ENCODE measurements around the gene SLC38A5. TPM values are rescaled to one million over a fixed set of nuclear protein-coding genes. Genes with fewer than 3 reads are reported as not detected.

SLC38A5 gene
- polyA plus RNA-seq, 1 experiment: 5.3 TPM

- no peaks in the 10 kb centered on the region for H3K27me3 ChIP-seq (ENCODE audit: control insufficient read depth, insufficient read depth, low read length)
- H3K36me3 ChIP-seq (ENCODE audit: control insufficient read depth, insufficient read depth, low read length): no peaks in the 10 kb centered on the region
- no peak for DNase-seq (ENCODE audit: low read depth)
- CTCF ChIA-PET: no interaction called here
- peak overlapping the region; percentile 60 for H3K4me3 ChIP-seq (ENCODE audit: low read depth, low read length)
- TF ChIP-seq CTCF (IDR thresholded peaks at IDR 0.05; ENCODE audit: insufficient read depth, low read depth, low read length): no peak
- POLR2A ChIA-PET: no interaction called here
These were observed 39.6 kb upstream of the SLC38A5 start for GRCh38 chrX:48509619-48510018.

GRCh38 chrX:48509245-48509590, 39.2 kb upstream of the SLC38A5 start:
- no peaks in the 10 kb centered on the region for H3K27me3 ChIP-seq (ENCODE audit: control insufficient read depth, insufficient read depth, low read length)
- H3K4me3 ChIP-seq (ENCODE audit: low read depth, low read length): peak overlapping the region; percentile 60
- DNase-seq (ENCODE audit: low read depth): no peak
- ChIA-PET POLR2A (no interaction called here), CTCF (no interaction called here)
- no peaks in the 10 kb centered on the region for H3K36me3 ChIP-seq (ENCODE audit: control insufficient read depth, insufficient read depth, low read length)
- TF ChIP-seq CTCF (IDR thresholded peaks at IDR 0.05; ENCODE audit: insufficient read depth, low read depth, low read length): no peak

- ChIA-PET CTCF (no interaction called here), POLR2A (no interaction called here)
These were observed 38.6 kb upstream of the SLC38A5 start, which contains the start of gene PORCN for GRCh38 chrX:48508400-48509244. PORCN (plus strand) TSS chrX:48508992; CDS start chrX:48509821, 829 bp downstream.

GRCh38 chrX:48507246-48507645, 37.2 kb upstream of the SLC38A5 start:
- Histone ChIP-seq H3K36me3 (ENCODE audit: control insufficient read depth, insufficient read depth, low read length) (no peaks in the 10 kb centered on the region), H3K27me3 (ENCODE audit: control insufficient read depth, insufficient read depth, low read length) (no peaks in the 10 kb centered on the region), H3K4me3 (ENCODE audit: low read depth, low read length) (no peak overlapping the region)
- TF ChIP-seq CTCF (IDR thresholded peaks at IDR 0.05; ENCODE audit: insufficient read depth, low read depth, low read length): no peak
- no peak for DNase-seq (ENCODE audit: low read depth)
- ChIA-PET POLR2A (no interaction called here), CTCF (interaction anchor here (1.3 kb wide), 1 partner anchor 33 kb away, joined by 3 read pairs; no protein-coding TSS in a partner anchor)

More at GRCh38 chrX:48508400-48509244, 38.6 kb upstream of the SLC38A5 start, which contains the start of gene PORCN:
- H3K4me3 ChIP-seq (ENCODE audit: low read depth, low read length): peak within 1 kb of the TSS; percentile 60
- DNase-seq (ENCODE audit: low read depth): no peak
- H3K27me3 ChIP-seq (ENCODE audit: control insufficient read depth, insufficient read depth, low read length): no peaks in the 10 kb centered on the region
- TF ChIP-seq CTCF (IDR thresholded peaks at IDR 0.05; ENCODE audit: insufficient read depth, low read depth, low read length): no peak
- H3K36me3 ChIP-seq (ENCODE audit: control insufficient read depth, insufficient read depth, low read length): no peaks in the 10 kb centered on the region

- CTCF ChIA-PET: no interaction called here
- no peak overlapping the region for H3K4me3 ChIP-seq (ENCODE audit: low read depth, low read length)
- DNase-seq (ENCODE audit: low read depth): no peak
- no peaks in the 10 kb centered on the region for H3K27me3 ChIP-seq (ENCODE audit: control insufficient read depth, insufficient read depth, low read length)
- TF ChIP-seq CTCF (IDR thresholded peaks at IDR 0.05; ENCODE audit: insufficient read depth, low read depth, low read length): no peak
- H3K36me3 ChIP-seq (ENCODE audit: control insufficient read depth, insufficient read depth, low read length): no peaks in the 10 kb centered on the region
- POLR2A ChIA-PET: no interaction called here
These were observed 35.4 kb upstream of the SLC38A5 start for GRCh38 chrX:48505481-48505880.
